SU-DHL-6 (cell line): ENCODE measurements around the gene FHIP1A.
"Not testable (repeated sequence)": the region's sequence is repeated elsewhere in the genome, so short reads cannot be mapped to it uniquely, and the experiment has no call there.

Experiments used
- EZH2phosphoT487 ChIP-seq: fragments of 200-600 bp; sonication (generic), shearing (Covaris generic); conservative IDR thresholded peaks from 2 replicates; pipeline ENCODE4 v1.6.1; 2018; ENCODE audit warnings: mild to moderate bottlenecking, antibody characterized with exemption, low read length, moderate library complexity, mixed read lengths
- TF ChIP-seq, protein P1 (sequence below): fragments of 200-600 bp; sonication (generic); IDR thresholded peaks from one replicate; pipeline ENCODE4 v1.5.1; 2017; ENCODE audit warnings: antibody characterized with exemption, mild to moderate bottlenecking, low read length, moderate library complexity; ENCODE audit not compliant: insufficient read depth, poor library complexity, severe bottlenecking

DNA sequence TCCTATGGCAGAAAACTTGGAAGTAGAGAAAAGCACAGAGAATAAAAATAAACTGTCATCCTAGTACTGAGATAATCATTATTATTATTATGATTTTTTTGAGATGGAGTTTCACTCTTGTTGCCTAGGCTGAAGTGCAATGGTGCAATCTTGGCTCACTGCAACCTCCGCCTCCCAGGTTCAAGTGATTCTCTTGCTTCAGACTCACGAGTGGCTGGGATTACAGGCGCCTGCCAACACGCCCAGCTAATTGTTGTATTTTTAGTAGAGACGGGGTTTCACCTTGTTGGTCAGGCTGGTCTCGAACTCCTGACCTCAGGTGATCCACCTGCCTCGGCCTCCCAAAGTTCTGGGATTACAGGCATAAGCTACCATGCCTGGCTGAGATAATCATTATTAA is 4.2 kb upstream of the FHIP1A start:
- TF ChIP-seq, protein P1, sequence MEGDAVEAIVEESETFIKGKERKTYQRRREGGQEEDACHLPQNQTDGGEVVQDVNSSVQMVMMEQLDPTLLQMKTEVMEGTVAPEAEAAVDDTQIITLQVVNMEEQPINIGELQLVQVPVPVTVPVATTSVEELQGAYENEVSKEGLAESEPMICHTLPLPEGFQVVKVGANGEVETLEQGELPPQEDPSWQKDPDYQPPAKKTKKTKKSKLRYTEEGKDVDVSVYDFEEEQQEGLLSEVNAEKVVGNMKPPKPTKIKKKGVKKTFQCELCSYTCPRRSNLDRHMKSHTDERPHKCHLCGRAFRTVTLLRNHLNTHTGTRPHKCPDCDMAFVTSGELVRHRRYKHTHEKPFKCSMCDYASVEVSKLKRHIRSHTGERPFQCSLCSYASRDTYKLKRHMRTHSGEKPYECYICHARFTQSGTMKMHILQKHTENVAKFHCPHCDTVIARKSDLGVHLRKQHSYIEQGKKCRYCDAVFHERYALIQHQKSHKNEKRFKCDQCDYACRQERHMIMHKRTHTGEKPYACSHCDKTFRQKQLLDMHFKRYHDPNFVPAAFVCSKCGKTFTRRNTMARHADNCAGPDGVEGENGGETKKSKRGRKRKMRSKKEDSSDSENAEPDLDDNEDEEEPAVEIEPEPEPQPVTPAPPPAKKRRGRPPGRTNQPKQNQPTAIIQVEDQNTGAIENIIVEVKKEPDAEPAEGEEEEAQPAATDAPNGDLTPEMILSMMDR: not testable (repeated sequence)
- TF ChIP-seq EZH2phosphoT487: not testable (repeated sequence)
